Measurements from ENCODE around the gene INPP5D.

INPP5D gene

GRCh38 chr2:233210843-233211547 is 150.9 kb downstream of the INPP5D start:
- H3K36me3 ChIP-seq (ENCODE audit: control insufficient read depth, insufficient read depth, low read length): no peaks in the 10 kb centered on the region
- 76 to 79% methylated on average over 18 of the region's 18 CpGs for WGBS, 2 experiments
- no peaks in the 10 kb centered on the region for H3K9me3 ChIP-seq (ENCODE audit: control insufficient read depth, low read length)
- no peak overlapping the region for H3K4me3 ChIP-seq (ENCODE audit: insufficient read depth, low read depth, low read length)
- H3K4me1 ChIP-seq (ENCODE audit: control insufficient read depth, insufficient read depth, low read length): peaks cover 8% of the 10 kb centered on the region
- no peak overlapping the region for H3K27ac ChIP-seq (ENCODE audit: insufficient read depth, low read depth, low read length, poor library complexity, severe bottlenecking)
- no peaks in the 10 kb centered on the region for H3K27me3 ChIP-seq (ENCODE audit: control insufficient read depth, insufficient read depth, low read length, poor library complexity, severe bottlenecking)

GRCh38 chr2:233211548-233211895 is 151.4 kb downstream of the INPP5D start:
- H3K36me3 ChIP-seq (ENCODE audit: control insufficient read depth, insufficient read depth, low read length): no peaks in the 10 kb centered on the region
- H3K4me1 ChIP-seq (ENCODE audit: control insufficient read depth, insufficient read depth, low read length): peaks cover 8% of the 10 kb centered on the region
- no peaks in the 10 kb centered on the region for H3K27me3 ChIP-seq (ENCODE audit: control insufficient read depth, insufficient read depth, low read length, poor library complexity, severe bottlenecking)
- WGBS, 2 experiments: 90 to 92% methylated on average over 3 of the region's 3 CpGs
- H3K4me3 ChIP-seq (ENCODE audit: insufficient read depth, low read depth, low read length): no peak overlapping the region
- H3K27ac ChIP-seq (ENCODE audit: insufficient read depth, low read depth, low read length, poor library complexity, severe bottlenecking): no peak overlapping the region
- no peaks in the 10 kb centered on the region for H3K9me3 ChIP-seq (ENCODE audit: control insufficient read depth, low read length)

GRCh38 chr2:233213011-233213410 is 152.9 kb downstream of the INPP5D start:
- no peak overlapping the region for H3K4me3 ChIP-seq (ENCODE audit: insufficient read depth, low read depth, low read length)
- WGBS, 2 experiments: 94 to 95% methylated on average over 15 of the region's 15 CpGs

GRCh38 chr2:233213975-233214374 is 153.8 kb downstream of the INPP5D start:
- Histone ChIP-seq H3K9me3 (ENCODE audit: control insufficient read depth, low read length) (no peaks in the 10 kb centered on the region), H3K27me3 (ENCODE audit: control insufficient read depth, insufficient read depth, low read length, poor library complexity, severe bottlenecking) (no peaks in the 10 kb centered on the region), H3K36me3 (ENCODE audit: control insufficient read depth, insufficient read depth, low read length) (no peaks in the 10 kb centered on the region), H3K4me1 (ENCODE audit: control insufficient read depth, insufficient read depth, low read length) (peaks cover 6% of the 10 kb centered on the region), H3K27ac (ENCODE audit: insufficient read depth, low read depth, low read length, poor library complexity, severe bottlenecking) (no peak overlapping the region), H3K4me3 (ENCODE audit: insufficient read depth, low read depth, low read length) (no peak overlapping the region)
- WGBS, 2 experiments: 86 to 87% methylated on average over 6 of the region's 6 CpGs

More at GRCh38 chr2:233213011-233213410, 152.9 kb downstream of the INPP5D start:
- no peak overlapping the region for H3K27ac ChIP-seq (ENCODE audit: insufficient read depth, low read depth, low read length, poor library complexity, severe bottlenecking)
- peaks cover 8% of the 10 kb centered on the region for H3K4me1 ChIP-seq (ENCODE audit: control insufficient read depth, insufficient read depth, low read length)
- H3K36me3 ChIP-seq (ENCODE audit: control insufficient read depth, insufficient read depth, low read length): no peaks in the 10 kb centered on the region
- H3K9me3 ChIP-seq (ENCODE audit: control insufficient read depth, low read length): no peaks in the 10 kb centered on the region
- no peaks in the 10 kb centered on the region for H3K27me3 ChIP-seq (ENCODE audit: control insufficient read depth, insufficient read depth, low read length, poor library complexity, severe bottlenecking)

GRCh38 chr2:233217892-233218377 is 157.8 kb downstream of the INPP5D start:
- Histone ChIP-seq H3K27ac (ENCODE audit: insufficient read depth, low read depth, low read length, poor library complexity, severe bottlenecking) (no peak overlapping the region), H3K4me1 (ENCODE audit: control insufficient read depth, insufficient read depth, low read length) (no peaks in the 10 kb centered on the region), H3K36me3 (ENCODE audit: control insufficient read depth, insufficient read depth, low read length) (no peaks in the 10 kb centered on the region), H3K4me3 (ENCODE audit: insufficient read depth, low read depth, low read length) (no peak overlapping the region), H3K27me3 (ENCODE audit: control insufficient read depth, insufficient read depth, low read length, poor library complexity, severe bottlenecking) (no peaks in the 10 kb centered on the region), H3K9me3 (ENCODE audit: control insufficient read depth, low read length) (no peaks in the 10 kb centered on the region)
- 92% methylated on average over 8 of the region's 8 CpGs for WGBS, 2 experiments

GRCh38 chr2:233218836-233219235 is 158.7 kb downstream of the INPP5D start:
- Histone ChIP-seq H3K4me3 (ENCODE audit: insufficient read depth, low read depth, low read length) (no peak overlapping the region), H3K27ac (ENCODE audit: insufficient read depth, low read depth, low read length, poor library complexity, severe bottlenecking) (no peak overlapping the region), H3K4me1 (ENCODE audit: control insufficient read depth, insufficient read depth, low read length) (no peaks in the 10 kb centered on the region), H3K36me3 (ENCODE audit: control insufficient read depth, insufficient read depth, low read length) (no peaks in the 10 kb centered on the region), H3K9me3 (ENCODE audit: control insufficient read depth, low read length) (no peaks in the 10 kb centered on the region), H3K27me3 (ENCODE audit: control insufficient read depth, insufficient read depth, low read length, poor library complexity, severe bottlenecking) (no peaks in the 10 kb centered on the region)
- WGBS, 2 experiments: 95 to 96% methylated on average over 6 of the region's 6 CpGs

- H3K4me3 ChIP-seq (ENCODE audit: insufficient read depth, low read depth, low read length): no peak overlapping the region
- no peaks in the 10 kb centered on the region for H3K4me1 ChIP-seq (ENCODE audit: control insufficient read depth, insufficient read depth, low read length)
- H3K9me3 ChIP-seq (ENCODE audit: control insufficient read depth, low read length): no peaks in the 10 kb centered on the region
- 100% methylated on average over 1 of the region's 1 CpG for WGBS, 2 experiments
- H3K27ac ChIP-seq (ENCODE audit: insufficient read depth, low read depth, low read length, poor library complexity, severe bottlenecking): no peak overlapping the region
- H3K27me3 ChIP-seq (ENCODE audit: control insufficient read depth, insufficient read depth, low read length, poor library complexity, severe bottlenecking): no peaks in the 10 kb centered on the region
- H3K36me3 ChIP-seq (ENCODE audit: control insufficient read depth, insufficient read depth, low read length): no peaks in the 10 kb centered on the region
These were observed 159.7 kb downstream of the INPP5D start for GRCh38 chr2:233219848-233220247.

GRCh38 chr2:233221378-233222063 is 161.4 kb downstream of the INPP5D start:
- no peak overlapping the region for H3K4me3 ChIP-seq (ENCODE audit: insufficient read depth, low read depth, low read length)
- H3K27ac ChIP-seq (ENCODE audit: insufficient read depth, low read depth, low read length, poor library complexity, severe bottlenecking): no peak overlapping the region
- H3K9me3 ChIP-seq (ENCODE audit: control insufficient read depth, low read length): no peaks in the 10 kb centered on the region
- WGBS, 2 experiments: 94 to 95% methylated on average over 2 of the region's 2 CpGs
- H3K36me3 ChIP-seq (ENCODE audit: control insufficient read depth, insufficient read depth, low read length): no peaks in the 10 kb centered on the region
- no peaks in the 10 kb centered on the region for H3K27me3 ChIP-seq (ENCODE audit: control insufficient read depth, insufficient read depth, low read length, poor library complexity, severe bottlenecking)
- no peaks in the 10 kb centered on the region for H3K4me1 ChIP-seq (ENCODE audit: control insufficient read depth, insufficient read depth, low read length)

DNA sequence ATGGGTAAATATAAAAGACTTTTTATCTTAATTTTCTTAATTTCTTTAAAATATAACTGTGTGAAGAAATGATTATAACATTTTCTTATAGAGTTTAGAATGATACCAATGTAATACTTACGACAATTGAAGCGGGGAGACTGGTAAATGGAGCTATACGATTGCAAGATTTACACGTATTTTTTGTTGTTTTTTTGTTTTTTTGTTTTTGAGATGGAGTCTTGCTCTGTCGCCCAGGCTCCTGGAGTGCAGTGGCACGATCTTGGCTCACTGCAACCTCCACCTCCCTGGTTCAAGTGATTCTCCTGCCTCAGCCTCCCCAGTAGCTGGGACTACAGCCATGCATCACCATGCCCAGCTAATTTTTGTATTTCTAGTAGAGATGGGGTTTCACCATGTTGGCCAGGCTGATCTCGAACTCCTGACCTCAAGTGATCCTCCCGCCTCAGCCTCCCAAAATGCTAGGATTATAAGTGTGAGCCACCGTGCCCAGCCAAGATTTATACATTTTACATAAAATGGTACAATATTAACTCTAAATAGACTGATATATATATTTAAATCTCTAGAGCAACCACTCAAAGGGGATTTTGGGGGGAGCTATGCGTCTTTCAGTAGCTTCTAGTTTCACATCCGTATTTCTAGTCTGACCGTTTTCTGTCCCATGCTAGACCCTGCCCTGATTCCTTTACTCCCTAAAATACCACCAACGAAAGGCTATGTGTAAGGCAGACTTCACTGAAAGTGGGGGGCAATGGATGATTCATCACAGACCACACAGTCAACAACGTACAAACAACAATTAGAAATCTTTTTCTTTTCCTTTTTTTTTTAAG is 163.1 kb downstream of the INPP5D start:
- Histone ChIP-seq H3K27me3 (ENCODE audit: control insufficient read depth, insufficient read depth, low read length, poor library complexity, severe bottlenecking) (no peaks in the 10 kb centered on the region), H3K36me3 (ENCODE audit: control insufficient read depth, insufficient read depth, low read length) (no peaks in the 10 kb centered on the region), H3K4me3 (ENCODE audit: insufficient read depth, low read depth, low read length) (no peak overlapping the region), H3K4me1 (ENCODE audit: control insufficient read depth, insufficient read depth, low read length) (no peaks in the 10 kb centered on the region), H3K27ac (ENCODE audit: insufficient read depth, low read depth, low read length, poor library complexity, severe bottlenecking) (no peak overlapping the region), H3K9me3 (ENCODE audit: control insufficient read depth, low read length) (no peaks in the 10 kb centered on the region)
- 94 to 96% methylated on average over 13 to 14 of the region's 14 CpGs for WGBS, 2 experiments

All from ectodermal cell (in vitro differentiated cells).